CD4-positive, alpha-beta T cell treated with Interleukin-17A for 4 hours (primary cell): ENCODE data around the gene MAMLD1.

ENCODE experiments used
- DNase-seq: peaks from one replicate; pipeline ENCODE4 v3.0.0-alpha.2; 2020; ENCODE audit warnings: mixed read lengths

The MAMLD1 gene

DNA sequence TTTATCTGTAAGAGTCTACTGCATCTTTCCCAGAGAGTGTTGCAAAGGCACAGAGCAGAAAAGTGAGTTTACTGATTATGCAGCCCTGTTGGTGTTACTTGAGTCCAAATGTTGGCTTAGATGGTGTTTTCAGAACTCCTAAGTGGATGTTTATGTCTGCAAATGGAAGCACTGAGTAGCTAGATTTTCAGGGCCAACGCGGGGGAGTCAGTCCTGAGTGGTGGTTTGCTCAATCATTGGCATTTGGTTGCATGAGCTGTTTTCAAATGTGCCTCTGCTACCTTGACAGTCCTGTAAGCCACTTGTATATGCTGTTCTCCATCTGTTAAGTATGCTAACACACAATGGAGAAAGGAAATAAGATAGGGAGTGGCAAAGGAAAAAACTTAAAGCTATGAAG is 45.4 kb downstream of the MAMLD1 start:
- DNase-seq, result no peak

DNA sequence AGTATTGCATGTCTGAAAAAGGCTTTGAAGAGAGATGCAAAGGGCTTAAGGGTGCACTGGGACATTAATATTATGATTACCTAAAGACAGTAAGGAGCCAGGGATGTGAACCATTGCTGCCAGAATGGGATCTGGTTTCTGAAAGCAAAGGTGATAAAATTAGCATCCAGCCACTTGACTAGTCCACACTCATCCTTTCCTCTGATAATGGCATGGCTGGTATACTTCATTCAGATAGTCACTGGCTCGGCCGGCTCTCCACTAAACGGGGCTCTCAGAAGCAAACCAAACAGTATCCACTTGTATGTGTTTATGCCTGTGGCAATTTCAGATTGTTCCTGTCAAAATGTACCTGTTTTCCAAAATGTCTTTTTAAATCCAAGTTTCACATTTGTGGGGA is 46.4 kb downstream of the MAMLD1 start:
- DNase-seq, result no peak

DNA sequence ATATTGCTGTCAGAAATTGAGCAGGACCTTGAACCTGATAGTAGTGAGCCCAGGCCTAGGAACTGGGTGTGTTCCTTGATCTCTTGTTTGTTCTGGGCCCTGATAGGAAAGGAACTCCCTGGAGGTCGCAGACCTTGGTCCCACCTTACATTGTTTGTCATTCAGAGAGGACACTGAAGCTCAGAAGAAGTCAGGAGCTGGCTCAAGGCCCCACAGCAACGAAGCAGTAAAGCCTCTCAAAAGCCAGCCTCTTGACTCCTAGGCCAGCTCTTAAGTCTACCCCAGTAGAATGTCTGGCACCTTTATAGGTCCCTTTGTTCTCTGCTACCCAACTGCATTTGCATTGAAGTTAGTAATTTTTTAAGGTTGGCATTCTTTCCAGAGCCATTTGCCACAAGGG is 46.8 kb downstream of the MAMLD1 start:
- DNase-seq, result no peak

DNA sequence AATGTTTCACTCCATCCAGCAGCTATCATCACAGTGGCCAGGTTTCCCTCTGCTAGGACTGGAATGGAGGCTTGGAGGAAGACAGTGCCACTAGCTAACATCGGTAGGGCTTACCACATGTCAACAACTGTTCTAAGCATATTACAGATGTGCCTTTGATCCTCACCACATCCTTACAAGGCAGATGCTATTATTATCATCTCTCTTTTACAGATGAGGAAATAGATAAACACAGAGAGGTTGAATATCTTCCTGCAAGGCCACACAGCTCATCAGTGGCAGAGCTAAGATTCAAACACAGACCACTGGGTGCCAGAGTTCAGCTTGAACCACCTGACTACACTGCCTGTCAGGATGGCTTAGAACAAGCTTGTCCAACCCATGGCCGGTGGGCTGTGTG is 47.4 kb downstream of the MAMLD1 start:
- DNase-seq, result no peak

DNA sequence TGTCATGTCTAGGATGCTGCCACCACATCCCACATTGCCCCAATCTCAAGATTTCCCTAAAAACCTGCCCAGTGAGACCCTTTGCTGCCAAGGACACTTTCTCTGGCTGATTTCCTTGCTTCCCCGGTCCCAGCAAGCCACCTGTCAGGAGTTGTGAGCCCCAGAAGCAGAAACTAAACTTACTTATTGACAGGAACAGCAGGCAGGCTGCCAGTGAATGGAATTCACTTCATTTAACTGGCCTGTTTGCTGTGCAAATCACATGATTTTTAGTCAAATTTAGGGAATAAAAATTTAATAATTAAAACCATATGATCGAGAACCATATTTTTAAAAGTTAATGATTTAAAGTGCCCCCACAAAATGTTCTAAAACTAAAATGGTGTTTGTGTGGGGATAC is 48.5 kb downstream of the MAMLD1 start:
- DNase-seq, result no peak

DNA sequence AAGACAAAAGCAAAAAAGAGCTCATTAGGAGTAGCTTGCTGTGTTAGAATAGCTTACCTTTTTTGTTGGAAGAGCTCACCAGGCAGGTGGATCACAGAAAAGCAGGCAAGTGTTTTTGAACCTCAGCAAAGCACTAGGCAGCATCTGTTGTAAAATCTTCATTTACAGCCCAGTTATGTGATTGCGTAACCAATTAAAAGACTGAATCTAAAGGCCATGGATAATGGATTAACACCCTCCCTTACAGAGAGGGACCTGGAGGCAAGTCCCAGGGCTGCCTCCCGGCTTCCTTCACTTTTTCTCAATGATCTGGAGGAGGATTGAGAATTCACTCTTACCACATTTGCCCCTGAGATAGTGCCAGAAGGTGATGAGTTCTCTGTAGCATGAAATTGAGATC is 51.1 kb downstream of the MAMLD1 start:
- no peak for DNase-seq

DNA sequence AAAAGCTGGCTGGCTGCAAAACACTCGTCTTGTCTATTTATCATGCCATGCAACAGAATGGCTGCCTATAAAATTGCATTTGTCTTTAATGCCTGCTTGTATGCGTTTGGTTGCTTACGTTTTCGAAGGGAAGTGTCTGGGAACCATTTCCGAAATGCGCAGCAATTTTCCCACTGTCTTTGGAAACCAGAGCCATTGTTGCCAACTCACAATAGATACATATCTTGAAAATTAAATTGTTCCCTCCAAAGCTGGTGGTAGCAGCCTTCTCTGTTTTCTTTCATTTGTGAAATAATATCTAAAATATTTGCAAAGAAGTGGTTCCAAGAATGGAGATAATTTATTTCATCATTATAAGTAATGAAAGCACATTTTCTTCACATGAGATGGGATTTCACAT is 53.4 kb downstream of the MAMLD1 start:
- DNase-seq, result no peak

DNA sequence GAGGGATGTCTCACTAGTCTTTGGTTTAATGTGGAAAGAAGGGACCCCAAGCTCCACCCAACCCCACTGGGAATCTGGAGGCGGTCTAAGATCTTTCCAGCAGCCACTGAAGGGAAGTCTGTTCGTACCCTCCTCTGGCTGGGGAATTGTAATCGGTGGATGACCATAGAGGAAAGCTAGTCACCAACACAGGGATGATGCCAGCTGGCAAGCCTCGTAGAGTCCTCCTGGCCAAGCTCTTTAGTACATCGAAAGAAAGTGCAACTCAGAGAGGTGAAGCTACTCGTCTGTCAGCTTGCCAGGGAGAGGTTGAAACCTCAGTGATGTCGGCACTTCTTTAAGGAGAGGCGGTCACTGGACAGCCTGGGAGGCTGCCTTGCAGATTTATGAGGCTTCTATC is 58.7 kb downstream of the MAMLD1 start:
- DNase-seq, result no peak

DNA sequence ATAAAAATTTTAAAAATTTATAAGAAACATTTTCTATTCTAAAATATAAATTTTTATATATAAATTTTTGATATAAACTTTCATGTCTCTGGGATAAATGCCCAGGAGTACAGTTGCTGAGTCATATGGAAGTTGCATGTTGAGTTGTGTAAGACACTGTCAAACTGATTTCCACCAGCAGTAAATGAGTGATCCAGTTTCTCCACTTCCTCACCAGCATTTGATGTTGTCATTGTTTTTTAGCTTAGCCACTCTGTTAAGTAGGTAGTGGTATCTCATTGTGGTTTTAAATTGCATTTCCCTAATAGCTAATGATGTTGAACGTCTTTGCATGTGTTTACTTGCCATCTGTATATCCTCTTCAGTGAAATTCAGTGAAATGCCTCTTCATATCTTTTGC is 66.5 kb downstream of the MAMLD1 start:
- no peak for DNase-seq

DNA sequence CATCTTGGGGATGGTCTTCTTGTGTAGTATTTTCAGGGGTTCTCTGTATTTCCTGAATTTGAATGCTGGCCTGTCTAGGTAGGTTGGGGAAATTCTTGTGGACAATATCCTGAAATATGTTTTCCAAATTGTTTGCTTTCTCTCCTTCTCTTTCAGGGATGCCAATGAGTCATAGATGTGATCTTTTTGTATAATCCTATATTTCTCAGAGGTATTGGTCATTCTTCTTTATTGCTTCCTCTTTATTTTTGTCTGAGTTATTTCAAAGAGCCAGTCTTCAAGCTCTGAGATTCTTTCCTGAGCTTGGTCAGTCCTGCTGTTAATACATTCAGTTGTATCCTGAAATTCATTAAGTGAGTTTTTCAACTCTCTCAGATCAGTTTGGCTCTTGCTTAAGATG is 73.1 kb downstream of the MAMLD1 start:
- no peak for DNase-seq

DNA sequence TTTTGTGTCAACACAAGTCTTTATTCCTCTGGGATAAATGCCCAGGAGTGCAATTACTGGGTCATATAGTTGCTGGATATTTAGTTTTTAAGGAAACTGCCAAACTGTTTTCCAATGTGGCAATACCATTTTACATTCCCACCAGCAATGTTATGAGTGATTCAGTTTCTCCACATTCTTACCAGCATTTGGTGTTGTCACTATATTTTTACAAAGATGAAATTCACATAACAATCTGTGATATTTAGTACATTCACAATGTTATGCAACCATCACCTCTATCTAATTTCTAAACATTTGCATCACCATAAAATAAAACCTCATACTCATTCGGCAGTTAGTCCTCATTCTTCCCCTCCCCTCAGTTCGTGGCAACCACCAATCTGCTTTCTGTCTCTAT is 75.0 kb downstream of the MAMLD1 start:
- no peak for DNase-seq

DNA sequence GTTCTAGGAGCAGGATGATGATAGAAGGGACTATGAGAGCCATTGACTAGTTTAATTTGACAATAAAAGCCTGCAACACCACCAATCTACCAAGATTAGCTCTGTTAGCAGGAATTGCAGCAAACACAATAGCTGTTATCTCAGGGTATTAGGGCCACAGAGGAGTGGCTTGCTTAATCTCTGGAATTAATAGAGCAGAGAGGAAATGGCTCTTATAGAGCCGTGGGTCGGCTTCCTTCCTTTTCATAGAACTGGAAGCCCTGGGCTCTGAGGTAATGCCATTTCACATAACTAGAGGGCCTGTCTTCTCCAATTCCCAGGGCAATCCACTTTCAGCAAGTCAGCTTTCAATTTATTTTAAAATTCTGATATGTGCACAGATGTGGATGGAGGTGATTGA is 83.0 kb downstream of the MAMLD1 start:
- DNase-seq, result no peak

DNA sequence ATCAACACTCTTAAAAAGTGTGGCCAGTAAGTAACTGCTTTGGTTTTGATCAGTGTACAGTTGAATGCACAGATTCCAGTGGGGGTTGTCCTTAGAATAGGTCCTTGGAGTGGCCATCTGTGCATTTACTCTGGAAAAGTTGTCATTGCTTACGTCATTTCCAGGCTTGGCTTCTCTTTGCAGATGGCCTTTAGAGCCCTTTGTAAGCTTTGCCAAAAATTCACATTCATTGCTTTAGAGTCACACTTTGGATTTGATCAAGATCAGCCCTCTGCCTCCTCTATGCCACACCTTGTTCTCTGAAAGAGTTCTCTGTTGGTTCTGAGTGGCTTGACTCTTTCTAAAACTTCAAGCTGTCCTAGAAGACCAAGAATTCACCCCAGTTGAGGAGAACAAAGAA is 83.9 kb downstream of the MAMLD1 start:
- DNase-seq, result no peak

DNA sequence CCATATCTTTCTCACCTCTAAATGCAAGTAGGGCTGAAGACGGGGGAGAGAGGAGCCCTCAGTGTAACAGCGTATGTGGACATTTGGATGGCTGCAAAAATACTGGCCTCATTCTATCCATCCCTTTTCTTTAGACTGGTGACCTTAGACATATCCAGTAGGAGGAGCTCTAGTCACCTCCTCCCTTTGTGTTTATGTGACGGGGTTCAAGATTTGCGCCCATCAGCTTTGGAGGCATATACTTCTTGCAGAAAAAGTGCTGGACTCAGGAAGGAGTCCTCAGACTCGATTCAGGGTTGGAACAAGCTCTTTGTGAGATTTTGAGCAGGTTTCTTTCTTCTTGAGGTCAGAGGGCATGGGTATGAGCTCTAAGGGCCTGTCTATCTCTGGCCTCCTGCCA is 86.2 kb downstream of the MAMLD1 start:
- no peak for DNase-seq

DNA sequence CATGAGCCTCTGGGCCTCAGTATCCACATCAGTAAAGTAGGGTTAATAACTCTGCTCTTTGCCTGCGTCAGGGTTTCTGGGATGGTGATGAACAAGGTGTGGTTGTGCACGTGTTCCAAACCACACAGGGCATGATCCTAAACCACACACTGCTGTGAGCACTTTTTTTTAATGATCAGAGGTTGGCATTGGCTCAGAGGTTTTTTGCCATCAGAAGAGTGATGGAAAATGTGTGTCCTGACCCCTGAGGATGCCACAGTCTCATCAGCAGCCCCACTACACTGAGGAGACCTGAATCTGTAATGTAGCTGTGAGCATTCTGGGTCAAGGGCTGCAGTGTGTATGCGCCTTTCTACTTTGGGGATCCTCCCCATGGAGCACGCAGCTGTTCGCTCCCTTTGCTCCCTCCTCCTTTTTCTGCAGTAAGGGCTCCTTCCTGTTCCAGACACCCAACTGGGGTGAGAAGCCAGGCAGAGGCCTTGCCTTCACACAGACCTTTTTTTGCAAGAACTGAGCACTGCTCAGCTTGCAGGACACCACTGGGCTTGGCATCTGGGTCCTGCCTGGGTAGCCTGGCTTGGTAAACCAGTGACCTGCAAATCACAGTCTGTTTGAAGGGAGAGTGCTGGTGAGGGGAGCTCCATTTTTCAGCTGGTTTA is 87.5 kb downstream of the MAMLD1 start:
- DNase-seq, result no peak

DNA sequence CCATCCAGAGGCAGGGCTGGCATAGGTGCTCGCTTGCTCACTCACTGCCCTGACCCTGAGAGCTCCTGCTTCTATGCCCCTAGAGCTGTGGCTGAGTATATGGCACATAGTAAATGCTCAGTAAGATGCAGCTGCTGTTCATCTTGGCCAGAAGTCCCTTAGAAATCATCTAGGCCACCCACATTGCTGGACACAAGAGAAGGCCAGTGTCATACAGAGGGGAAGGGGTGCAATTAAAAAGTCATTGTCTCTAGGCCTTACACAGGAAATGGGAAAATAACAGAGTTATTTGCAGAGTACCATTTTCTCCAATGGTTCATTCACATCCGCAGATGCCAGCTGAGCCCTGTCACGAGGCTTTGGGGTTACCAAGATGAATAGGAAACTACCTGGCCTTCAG is 88.8 kb downstream of the MAMLD1 start:
- DNase-seq, result no peak

DNA sequence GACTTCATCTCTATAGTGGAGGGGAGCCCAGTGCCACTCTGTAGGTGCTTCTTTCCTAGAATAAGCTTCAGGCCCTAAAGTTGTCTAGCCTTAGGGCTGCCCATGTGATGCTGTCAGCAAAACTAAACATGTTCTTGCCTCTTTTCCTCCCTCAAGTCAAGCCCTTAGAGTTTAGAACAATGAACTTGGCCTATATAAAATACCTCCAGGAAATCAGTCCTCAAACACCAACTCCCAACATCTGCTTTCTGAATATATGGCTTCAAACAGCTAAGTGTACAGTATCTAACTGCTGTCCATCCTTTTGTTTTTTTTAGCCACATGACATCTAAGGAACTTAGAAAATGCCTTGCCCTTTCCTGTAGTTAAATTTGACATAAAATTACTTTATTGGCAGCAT is 91.0 kb downstream of the MAMLD1 start:
- no peak for DNase-seq

DNA sequence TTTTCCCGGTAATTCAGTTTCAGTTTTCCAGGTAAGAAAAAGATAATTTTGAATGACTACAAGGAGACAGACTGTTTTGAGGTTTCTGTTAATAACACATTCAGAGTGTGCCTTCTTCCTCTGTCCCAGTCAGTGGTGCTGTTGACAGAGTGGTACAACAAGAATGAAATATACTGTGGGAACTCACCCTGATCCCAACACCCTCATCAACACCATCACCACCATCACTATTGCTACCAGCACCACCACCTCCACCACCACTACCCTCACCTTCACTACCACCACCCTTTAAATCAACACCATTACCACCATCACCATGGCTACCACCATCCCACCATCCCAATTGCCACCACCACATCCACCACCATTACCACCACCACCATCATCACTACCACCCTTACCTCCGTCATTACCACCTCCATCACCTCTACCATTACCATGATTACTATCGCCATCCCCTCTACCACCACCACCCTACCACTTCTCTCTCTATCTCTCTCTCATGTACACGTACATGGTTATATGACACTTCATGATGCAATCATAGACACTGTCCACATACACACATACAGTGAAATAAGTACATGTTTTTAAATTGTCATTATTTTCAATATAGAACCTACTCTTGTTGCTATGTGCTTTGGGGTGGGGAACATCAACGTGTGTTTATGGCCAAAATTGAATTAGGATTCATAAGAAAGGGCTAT is 91.5 kb downstream of the MAMLD1 start:
- no peak for DNase-seq

DNA sequence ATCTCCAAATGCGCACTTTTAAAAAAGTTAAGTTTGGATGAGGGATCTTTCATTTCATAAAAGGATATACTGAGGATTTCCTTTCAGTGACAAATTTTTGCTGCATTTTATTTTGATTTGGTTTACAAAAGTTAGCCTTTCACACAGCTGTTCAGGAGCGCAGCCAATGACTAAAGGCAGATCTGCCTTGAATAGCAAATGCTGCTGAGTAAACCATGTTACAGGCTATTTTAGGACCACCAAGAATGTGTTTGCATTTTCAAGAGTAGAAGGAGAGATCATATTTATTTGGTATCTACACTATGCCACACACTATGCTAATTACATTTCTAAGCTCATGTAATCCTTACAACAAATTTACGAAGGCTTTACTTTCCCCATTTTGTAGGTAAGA is 92.1 kb downstream of the MAMLD1 start:
- no peak for DNase-seq

DNA sequence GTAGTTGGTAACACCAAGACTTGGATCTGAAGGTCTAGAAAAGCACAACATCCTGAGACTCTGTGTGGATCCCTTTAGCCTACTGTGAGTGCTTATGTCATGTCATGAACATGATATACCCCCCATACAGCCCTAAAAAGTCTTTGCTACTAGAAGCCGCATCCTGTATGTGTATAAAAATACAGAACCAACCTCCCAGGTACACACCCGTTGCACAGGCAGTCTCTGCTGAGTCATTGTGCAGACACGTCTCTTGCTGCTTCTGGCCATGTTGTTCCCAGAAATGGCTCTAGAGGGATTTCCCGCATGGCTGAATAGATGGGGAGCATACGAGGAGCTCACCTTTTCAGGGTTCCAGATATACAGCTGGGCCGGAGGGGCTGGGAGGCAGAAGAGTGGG is 93.3 kb downstream of the MAMLD1 start:
- no peak for DNase-seq

DNA sequence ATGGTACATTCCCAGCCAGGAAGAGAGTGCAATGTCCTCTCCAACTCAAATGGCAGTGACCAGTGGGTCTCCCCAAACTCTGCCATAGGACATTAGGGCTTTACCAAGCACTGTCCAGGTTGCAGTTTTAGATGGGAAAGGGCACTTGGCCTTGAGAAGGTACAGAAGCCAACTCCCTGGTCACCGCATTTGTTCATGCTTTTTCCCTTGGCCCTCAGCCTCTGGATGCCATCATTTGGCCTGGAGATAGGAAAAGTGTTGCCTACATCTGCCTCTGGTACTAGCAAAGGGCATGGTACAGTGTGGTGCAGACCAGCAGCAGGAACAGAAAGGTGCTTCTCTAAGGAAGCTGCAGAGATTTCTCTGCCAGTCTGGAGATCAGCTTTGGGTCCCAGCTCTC is 93.8 kb downstream of the MAMLD1 start:
- DNase-seq, result no peak

DNA sequence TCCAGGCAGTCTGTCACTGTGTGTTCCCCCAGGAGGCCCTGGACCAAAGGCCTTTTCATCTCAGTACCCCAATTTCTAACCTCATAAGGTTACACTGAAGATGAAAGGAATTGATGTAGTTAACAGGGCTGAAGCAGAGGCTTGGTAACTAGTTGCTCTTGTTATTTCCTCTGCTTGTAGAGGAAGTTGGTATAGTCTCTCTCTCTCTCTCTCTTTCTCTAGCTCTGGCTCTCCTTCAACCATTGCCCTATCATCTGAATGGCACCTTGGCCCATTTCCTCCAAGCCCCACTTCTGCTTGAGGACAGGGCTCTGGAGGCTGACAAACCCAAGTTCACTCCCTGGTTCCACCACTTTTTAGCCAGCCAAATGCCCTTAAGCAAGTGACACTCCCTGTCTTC is 96.1 kb downstream of the MAMLD1 start:
- DNase-seq, result no peak

DNA sequence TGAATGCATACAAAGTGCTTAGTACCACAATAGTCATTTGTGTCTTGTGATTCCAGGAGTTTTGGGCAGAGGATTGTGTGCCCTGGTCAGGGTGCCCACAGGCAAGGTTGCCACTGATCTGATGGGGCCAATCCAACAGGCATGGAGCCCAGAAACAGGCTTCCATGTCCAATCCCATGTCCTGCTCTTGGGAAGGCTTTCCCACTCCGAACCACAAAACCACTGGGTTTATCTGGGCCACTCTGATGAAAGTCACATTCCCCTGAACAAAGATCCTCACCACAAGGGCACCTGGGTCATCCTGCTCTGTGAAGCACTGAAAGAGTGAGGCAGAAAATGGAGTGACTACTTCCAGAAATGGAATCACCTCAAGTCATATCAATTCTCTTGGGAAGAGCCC is 96.9 kb downstream of the MAMLD1 start:
- no peak for DNase-seq

DNA sequence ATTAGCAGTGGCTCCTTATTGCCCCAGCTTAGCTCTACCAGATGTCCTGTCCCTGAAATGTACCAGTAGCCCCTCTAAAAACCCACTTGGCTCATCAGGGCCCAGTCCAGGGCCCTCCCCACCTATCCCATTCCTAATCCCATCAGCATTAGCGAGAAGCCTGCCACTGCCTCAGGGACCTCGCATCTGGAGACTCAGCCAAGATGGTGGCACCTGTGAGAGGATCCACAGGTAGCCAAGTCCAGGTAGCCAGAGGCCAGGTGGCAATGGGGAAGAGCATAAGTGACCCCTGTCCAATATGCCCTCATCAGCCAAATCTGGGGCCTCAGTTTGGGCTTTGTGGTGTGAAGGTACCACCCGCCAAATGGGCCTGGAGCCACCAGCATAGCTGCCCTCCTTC is 97.7 kb downstream of the MAMLD1 start:
- DNase-seq, result no peak

DNA sequence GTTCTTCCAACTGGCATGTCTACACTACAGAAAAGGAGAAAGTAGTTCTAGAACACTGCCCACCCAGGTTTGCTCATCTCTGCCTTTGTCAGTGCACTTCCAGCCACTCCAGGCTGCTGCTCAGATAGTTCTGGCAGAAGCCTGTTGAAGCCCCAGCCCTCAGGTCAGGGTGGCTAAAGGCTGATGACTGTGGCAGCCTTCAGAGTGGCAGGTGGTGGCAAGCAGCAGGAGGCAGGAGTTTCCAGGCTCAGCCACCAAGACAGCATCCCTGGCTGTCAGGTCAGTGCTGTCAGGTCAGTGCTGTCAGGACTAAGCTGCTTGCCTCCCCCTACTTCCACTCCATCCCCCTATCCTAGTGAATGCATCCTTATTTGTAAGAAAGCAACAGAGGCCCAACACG is 100.4 kb downstream of the MAMLD1 start:
- no peak for DNase-seq
